Stimulated activated CD8-positive, alpha-beta memory T cell treated with anti-CD3 and anti-CD28 coated beads, Interleukin-4, amount 100 ng/mL, for 48 hours (primary cell): ENCODE results near the gene ARHGEF17.

Experiments
- DNase-seq: peaks from one replicate; pipeline ENCODE4 v3.0.0-alpha.2; 2020

Gene ARHGEF17

DNA sequence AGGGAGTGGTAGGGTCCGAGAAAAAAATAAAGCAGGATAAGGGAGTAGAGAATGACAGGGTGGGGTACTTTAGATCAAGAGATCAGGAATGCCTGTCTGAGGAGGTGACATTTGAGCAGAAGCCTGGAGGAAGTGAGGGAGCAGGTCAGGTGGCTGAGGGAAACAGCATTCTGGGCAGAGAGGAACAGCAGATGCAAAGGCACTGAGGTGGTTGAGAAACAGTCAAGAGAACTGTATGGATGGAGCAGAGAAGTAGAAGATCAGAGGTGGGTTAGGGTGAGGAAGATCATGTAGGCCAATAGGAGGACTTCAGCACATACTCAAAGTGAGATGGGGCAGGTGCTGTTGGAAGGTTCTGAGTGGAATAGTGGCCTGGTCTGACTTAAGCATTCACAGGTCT is 8.3 kb downstream of the ARHGEF17 start:
- DNase-seq, result no peak

GRCh38 chr11:73317373-73317772 is 9.3 kb downstream of the ARHGEF17 start:
- no peak for DNase-seq

GRCh38 chr11:73317803-73318202 is 9.7 kb downstream of the ARHGEF17 start:
- DNase-seq, result no peak

DNA sequence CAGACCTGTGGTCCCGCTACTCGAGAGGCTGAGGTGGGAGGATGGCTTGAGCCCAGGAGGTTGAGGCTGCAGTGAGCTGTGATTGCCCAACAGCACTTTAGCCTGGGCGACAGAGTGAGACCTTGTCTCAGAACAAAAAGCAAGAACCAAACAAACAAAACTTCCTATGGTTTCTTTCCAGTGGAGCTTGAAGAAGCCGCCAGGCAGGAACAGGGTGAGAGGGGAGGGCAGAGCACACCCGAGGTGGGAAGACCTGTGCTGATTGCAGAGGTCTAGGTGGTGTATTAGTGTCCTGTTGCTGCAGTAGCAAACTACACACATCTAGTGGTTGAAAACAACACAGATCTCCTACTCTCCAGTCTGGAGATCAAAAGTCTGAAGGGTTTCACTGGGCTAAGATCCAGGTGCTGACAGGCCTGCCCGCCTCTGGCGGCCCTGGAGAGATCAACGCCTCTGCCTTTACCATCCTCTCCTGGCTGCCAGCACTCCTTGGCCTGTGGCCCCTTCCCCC is 10.5 kb downstream of the ARHGEF17 start:
- DNase-seq, result no peak

GRCh38 chr11:73320763-73321603 is 12.9 kb downstream of the ARHGEF17 start:
- DNase-seq, result no peak

- no peak for DNase-seq
Measured at GRCh38 chr11:73321604-73322381, 13.7 kb downstream of the ARHGEF17 start.

- no peak for DNase-seq
Measured at GRCh38 chr11:73322382-73323306, 14.6 kb downstream of the ARHGEF17 start.

DNA sequence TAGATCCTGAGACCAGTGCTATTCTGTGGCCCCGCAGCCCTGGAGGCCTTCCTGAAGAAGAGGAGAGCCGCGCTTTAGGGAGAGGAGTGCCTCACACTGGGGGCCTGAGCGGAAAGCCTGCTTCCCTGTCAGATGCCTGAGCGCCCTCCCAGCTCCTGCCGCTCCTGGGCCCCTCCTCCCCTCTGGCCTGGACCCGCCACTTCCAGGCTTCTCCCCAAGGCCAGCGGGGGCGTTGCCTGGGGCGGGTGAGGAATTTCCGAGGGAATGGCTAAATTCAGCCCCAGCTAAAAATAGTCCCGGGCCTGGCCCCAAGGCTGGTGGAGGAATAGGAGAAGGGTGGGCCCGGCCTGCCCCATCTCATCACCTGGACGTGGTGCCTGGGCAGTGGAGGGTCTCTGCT is 15.4 kb downstream of the ARHGEF17 start:
- DNase-seq, result no peak

- DNase-seq, result no peak
Measured at GRCh38 chr11:73324116-73324515, 16.0 kb downstream of the ARHGEF17 start.

DNA sequence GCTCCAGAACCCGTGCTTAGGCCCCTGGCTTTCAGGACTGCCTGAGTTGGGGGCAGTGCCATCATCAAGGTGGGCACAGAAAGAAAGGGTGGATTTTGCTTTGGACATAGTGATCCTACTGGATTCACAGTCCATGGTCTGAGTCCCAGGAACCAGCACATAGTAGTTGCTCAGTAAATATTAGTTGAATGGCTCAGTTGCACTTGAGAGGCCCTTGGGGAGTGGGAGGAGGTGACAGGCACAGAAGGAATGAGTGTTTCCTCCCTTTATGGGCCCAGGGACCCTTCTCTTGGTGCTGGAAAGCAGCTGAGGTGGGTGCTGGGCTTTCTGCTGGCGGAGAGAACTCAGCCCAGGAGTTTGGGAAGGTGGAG is 16.6 kb downstream of the ARHGEF17 start:
- no peak for DNase-seq

GRCh38 chr11:73325036-73325981 is 17.2 kb downstream of the ARHGEF17 start:
- no peak for DNase-seq

- DNase-seq, result no peak
Measured at GRCh38 chr11:73326929-73327811, 19.1 kb downstream of the ARHGEF17 start.

DNA sequence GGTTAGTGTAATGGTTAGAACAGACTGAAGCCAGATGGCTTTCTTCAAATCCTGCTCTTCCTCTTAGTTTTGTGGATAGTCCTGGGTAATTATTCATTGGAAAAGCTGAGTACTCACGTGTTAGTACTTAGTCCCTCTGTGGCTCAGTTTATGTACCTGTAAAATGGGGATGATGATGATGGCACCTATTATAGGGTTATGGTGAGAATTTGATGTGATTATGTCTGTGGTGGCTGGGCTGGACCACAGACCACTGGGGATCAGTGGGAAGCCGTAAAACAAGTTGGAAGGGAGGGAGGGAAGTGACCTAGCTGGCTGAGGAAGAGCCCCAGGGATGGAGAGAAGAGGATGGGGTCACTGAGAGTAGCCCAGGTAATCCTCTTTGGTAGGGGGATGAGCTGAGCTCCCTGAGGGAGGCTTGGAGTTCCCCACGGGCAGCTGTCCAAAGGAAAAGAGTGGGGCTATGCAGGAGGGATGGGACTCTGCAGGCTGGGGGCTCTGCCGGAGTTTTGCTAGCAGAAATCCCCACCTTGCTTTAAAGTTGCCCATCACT is 19.8 kb downstream of the ARHGEF17 start:
- DNase-seq, result no peak

DNA sequence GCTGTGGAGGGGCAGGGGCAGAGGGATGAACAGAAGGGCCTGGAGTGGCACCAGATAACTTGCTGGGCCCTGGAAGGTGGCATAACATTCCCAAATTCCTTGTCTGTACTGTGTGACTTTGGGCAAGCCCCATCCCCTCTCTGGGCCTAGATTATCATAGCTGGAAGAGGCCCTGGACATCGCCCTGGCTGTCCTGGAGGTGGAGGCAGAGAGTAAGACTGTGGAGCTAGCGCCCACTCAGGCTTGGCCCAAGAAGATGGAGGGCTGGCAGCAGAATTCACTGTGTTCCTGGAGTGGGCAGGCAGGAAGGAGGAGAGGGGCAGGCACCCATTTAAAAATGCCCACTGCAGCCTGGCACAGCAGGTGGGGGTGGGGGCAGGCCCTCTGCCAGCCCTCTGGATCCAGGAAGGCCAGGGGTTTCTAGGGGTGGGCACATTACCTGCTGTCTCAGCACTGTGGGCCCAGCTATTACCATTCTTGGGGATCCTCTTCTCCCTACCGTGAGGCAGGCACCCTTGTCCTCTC is 22.6 kb downstream of the ARHGEF17 start:
- DNase-seq, result no peak

DNA sequence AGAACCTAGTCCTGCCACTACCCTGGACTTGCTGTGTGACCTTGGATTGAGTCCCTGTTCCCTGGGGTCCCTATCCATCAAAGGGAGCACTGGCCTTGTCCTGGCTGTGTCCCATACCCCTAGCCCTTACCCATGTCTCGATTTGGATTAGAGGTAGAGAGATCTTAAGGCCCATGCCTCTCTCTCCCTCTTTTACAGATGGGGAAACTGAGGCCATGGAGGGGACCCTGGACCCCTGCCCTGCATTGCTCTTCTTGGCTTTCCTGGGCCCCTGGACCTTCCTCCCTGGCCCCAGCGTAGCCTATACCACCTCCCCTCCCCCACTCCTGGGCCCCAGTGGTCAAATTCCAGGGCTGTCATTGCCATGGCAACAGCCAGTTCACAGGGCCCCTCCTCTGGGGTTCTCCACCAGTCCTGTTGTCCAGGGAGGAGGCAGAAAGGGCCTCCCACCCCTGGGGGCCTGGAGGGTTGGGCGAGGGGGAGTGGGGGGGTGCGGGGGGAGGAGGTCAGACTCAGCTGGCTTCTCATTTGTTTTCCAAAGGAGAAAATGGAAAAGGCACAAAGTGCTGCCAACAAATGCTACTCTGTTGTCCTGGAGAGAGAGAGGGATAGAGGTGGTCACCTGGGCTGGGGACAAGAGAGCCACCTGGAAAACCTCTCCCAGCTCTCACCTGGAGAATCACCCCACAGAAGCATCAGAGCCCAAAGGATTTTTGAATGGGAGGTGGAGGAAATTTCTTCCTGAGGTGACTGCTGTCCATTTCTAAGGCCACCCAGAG is 23.3 kb downstream of the ARHGEF17 start:
- DNase-seq, result no peak

DNA sequence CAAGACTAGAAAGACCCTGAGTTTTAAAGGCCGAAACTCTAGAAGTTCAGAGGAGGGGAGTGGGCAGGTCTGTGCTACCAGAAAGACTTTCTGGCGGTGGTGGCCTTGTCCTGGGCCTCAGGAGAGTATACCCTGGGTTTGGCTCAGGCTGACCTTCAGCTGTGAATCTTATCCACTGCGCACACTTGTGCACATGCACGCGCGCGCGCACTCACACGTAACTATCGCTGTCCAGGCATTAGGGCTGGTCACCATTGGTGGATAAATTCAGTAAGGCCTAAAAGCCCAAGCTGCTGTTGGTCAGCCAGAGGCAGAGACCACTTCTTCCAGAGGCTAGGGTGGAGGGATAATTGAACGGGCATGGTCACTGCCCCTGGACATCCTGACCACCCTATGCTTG is 25.1 kb downstream of the ARHGEF17 start:
- no peak for DNase-seq

GRCh38 chr11:73333640-73334383 is 25.7 kb downstream of the ARHGEF17 start:
- no peak for DNase-seq

- DNase-seq, result no peak
Measured at GRCh38 chr11:73334384-73335203, 26.5 kb downstream of the ARHGEF17 start.
